Measurements from ENCODE around the gene GPR78.
"Not testable (repeated sequence)": the region's sequence is repeated elsewhere in the genome, so short reads cannot be mapped to it uniquely, and the experiment has no call there.

The GPR78 gene

GRCh38 chr4:8615921-8616787 lies 36.0 kb downstream of the GPR78 start:
- no peak for DNase-seq (ENCODE audit: low read depth in 2 of 2)

GRCh38 chr4:8616831-8617230 lies 36.6 kb downstream of the GPR78 start:
- DNase-seq (ENCODE audit: low read depth in 2 of 2): no peak

- no peak for DNase-seq (ENCODE audit: low read depth in 2 of 2)
Measured at GRCh38 chr4:8617486-8618040, 37.4 kb downstream of the GPR78 start.

GRCh38 chr4:8618421-8618820 lies 38.2 kb downstream of the GPR78 start:
- DNase-seq (ENCODE audit: low read depth in 2 of 2): no peak

GRCh38 chr4:8618961-8619720 lies 38.9 kb downstream of the GPR78 start:
- no peak for DNase-seq (ENCODE audit: low read depth in 2 of 2)

GRCh38 chr4:8621135-8621534 lies 40.9 kb downstream of the GPR78 start:
- DNase-seq (ENCODE audit: low read depth in 2 of 2): not testable (repeated sequence)

- not testable (repeated sequence) for DNase-seq (ENCODE audit: low read depth in 2 of 2)
Measured at GRCh38 chr4:8624601-8625272, 44.5 kb downstream of the GPR78 start.

- DNase-seq (ENCODE audit: low read depth in 2 of 2): not testable (repeated sequence)
Measured at GRCh38 chr4:8630240-8630905, 50.2 kb downstream of the GPR78 start.

- DNase-seq (ENCODE audit: low read depth in 2 of 2): not testable (repeated sequence)
Measured at GRCh38 chr4:8631896-8632295, 51.7 kb downstream of the GPR78 start.

GRCh38 chr4:8634773-8635172 lies 54.6 kb downstream of the GPR78 start:
- DNase-seq (ENCODE audit: low read depth in 2 of 2): not testable (repeated sequence)

- not testable (repeated sequence) for DNase-seq (ENCODE audit: low read depth in 2 of 2)
Measured at GRCh38 chr4:8635897-8636554, 55.8 kb downstream of the GPR78 start.
